Jurkat, Clone E6-1 (cell line): ENCODE data around the gene CDKAL1.

Experiments used
- DNase-seq: peaks from one replicate; pipeline ENCODE4 v3.0.0-alpha.2; 2011; ENCODE audit warnings: low read depth, low spot score
- H3K4me3 ChIP-seq: 2 replicates; pipeline ENCODE4 v1.5.1; 2011; ENCODE audit warnings: mild to moderate bottlenecking, low read length, control low read depth, moderate library complexity

Gene CDKAL1

GRCh38 chr6:20838113-20838512 lies 303.9 kb downstream of the CDKAL1 start:
- H3K4me3 ChIP-seq = no peak overlapping the region
- DNase-seq = no peak

GRCh38 chr6:20839630-20840029 lies 305.4 kb downstream of the CDKAL1 start:
- DNase-seq = no peak
- no peak overlapping the region for H3K4me3 ChIP-seq

GRCh38 chr6:20840675-20841074 lies 306.4 kb downstream of the CDKAL1 start:
- H3K4me3 ChIP-seq = no peak overlapping the region
- DNase-seq = no peak

- no peak for DNase-seq
- no peak overlapping the region for H3K4me3 ChIP-seq
Measured at GRCh38 chr6:20841806-20842205, 307.5 kb downstream of the CDKAL1 start.

GRCh38 chr6:20845592-20845991 lies 311.3 kb downstream of the CDKAL1 start:
- no peak for DNase-seq

GRCh38 chr6:20846602-20847028 lies 312.4 kb downstream of the CDKAL1 start:
- H3K4me3 ChIP-seq = no peak overlapping the region
- peak; percentile 20 for DNase-seq

More at GRCh38 chr6:20845592-20845991, 311.3 kb downstream of the CDKAL1 start:
- no peak overlapping the region for H3K4me3 ChIP-seq

- DNase-seq = no peak
- H3K4me3 ChIP-seq = no peak overlapping the region
Measured at GRCh38 chr6:20847904-20848303, 313.6 kb downstream of the CDKAL1 start.

- no peak overlapping the region for H3K4me3 ChIP-seq
- DNase-seq = no peak
Measured at GRCh38 chr6:20850686-20851416, 316.6 kb downstream of the CDKAL1 start.

- no peak overlapping the region for H3K4me3 ChIP-seq
- no peak for DNase-seq
Measured at GRCh38 chr6:20851795-20852194, 317.5 kb downstream of the CDKAL1 start.

GRCh38 chr6:20853828-20854227 lies 319.6 kb downstream of the CDKAL1 start:
- DNase-seq = no peak
- no peak overlapping the region for H3K4me3 ChIP-seq

- DNase-seq = no peak
- no peak overlapping the region for H3K4me3 ChIP-seq
Measured at GRCh38 chr6:20856681-20857288, 322.5 kb downstream of the CDKAL1 start.

- no peak for DNase-seq
Measured at GRCh38 chr6:20861481-20861880, 327.2 kb downstream of the CDKAL1 start.

GRCh38 chr6:20866036-20866435 lies 331.8 kb downstream of the CDKAL1 start:
- no peak for DNase-seq
- H3K4me3 ChIP-seq = no peak overlapping the region

More at GRCh38 chr6:20861481-20861880, 327.2 kb downstream of the CDKAL1 start:
- no peak overlapping the region for H3K4me3 ChIP-seq

- no peak overlapping the region for H3K4me3 ChIP-seq
- DNase-seq = no peak
Measured at GRCh38 chr6:20866935-20867703, 332.9 kb downstream of the CDKAL1 start.

GRCh38 chr6:20868397-20869096 lies 334.3 kb downstream of the CDKAL1 start:
- DNase-seq = no peak
- H3K4me3 ChIP-seq = no peak overlapping the region

GRCh38 chr6:20870021-20870420 lies 335.8 kb downstream of the CDKAL1 start:
- DNase-seq = no peak
- H3K4me3 ChIP-seq = no peak overlapping the region

- DNase-seq = no peak
- H3K4me3 ChIP-seq = no peak overlapping the region
Measured at GRCh38 chr6:20870493-20870892, 336.2 kb downstream of the CDKAL1 start.

GRCh38 chr6:20873425-20874190 lies 339.4 kb downstream of the CDKAL1 start:
- no peak for DNase-seq
- no peak overlapping the region for H3K4me3 ChIP-seq
